GM04503 (cell line): ENCODE data around the gene LAMA2.
"Not testable (repeated sequence)": the region's sequence is repeated elsewhere in the genome, so short reads cannot be mapped to it uniquely, and the experiment has no call there.

Experiments used
- DNase-seq: peaks from one replicate; pipeline ENCODE4 v3.0.0-alpha.2; 2012; ENCODE audit warnings: low read depth

LAMA2 gene

DNA sequence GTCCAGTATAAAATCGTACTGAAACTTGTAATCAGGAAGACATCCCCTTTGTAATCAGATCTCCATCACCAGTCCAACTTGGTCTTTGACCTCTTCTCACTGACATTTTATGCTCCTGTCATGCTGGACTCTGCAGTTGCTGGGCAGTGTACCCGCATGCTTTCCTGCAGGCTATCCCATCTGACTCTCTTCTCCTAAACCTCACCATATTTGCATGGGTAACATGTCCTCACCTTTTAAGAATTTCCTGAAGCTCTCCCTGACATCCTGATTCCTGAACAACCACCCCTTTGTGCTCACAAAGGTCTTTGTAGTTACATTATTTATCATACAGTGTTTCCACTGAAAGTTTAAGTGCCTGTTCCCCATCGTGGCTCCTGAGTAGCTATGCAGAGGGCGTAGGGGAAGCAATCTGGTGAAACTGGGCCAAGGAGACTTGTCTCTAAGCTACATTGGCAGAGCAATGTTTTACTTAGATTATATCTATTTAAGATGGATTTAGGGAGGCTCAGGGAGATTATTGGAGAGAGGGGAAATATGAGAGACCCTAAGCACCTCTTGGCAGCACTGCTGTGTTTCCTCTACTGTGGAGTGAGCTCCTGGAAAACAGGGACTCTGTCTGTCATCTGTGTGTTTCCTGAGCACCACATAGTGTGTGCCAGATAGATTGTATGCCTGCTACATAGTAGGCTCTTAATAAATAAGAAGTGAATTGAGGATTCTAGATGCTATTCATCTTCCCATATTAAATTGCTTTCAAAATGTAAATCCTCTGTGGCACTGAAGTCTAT is 124.0 kb downstream of the LAMA2 start:
- DNase-seq: no peak

GRCh38 chr6:129007701-129008373 is 124.9 kb downstream of the LAMA2 start:
- no peak for DNase-seq

- DNase-seq: no peak
These were observed 125.7 kb downstream of the LAMA2 start for GRCh38 chr6:129008591-129008990.

- DNase-seq: no peak
These were observed 126.9 kb downstream of the LAMA2 start for GRCh38 chr6:129009851-129010250.

DNA sequence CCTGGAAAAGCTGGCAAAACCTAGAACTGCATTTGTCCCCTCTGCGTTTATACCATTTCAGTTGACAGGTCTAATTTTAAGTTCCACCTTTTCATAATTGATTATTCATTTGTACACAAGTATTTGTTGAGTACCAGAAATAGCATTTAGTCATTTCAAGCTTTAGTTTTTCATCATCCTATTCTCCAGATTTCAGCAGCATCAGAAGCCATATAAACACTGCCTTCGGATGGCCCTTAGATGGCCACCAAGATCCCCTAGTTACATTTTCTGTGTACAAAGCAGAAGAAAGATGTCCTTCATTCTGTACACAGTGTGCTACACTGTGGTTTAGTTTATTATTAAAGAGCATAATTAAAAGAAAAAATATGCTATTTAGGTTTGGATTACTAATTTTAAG is 131.4 kb downstream of the LAMA2 start:
- DNase-seq: no peak

DNA sequence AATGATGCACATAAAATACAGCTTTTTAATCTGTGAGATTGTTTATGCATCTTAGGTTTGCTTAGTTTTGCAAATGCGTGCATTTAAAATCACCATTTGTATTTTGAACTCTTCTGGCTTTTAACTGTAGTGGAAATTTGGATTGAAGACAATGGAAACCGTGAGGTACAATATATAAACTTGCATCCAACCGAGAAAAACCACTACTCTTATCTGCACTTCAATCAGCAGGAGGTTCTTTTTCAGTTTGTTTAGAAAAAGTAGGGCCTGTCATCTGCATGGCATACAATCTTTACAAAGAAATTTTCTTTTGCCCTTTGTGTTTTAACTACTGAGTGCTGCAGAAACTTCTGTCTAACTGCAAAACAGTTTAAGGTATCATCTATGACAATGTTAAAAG is 132.8 kb downstream of the LAMA2 start:
- no peak for DNase-seq

- DNase-seq: no peak
These were observed 133.9 kb downstream of the LAMA2 start for GRCh38 chr6:129016844-129017243.

DNA sequence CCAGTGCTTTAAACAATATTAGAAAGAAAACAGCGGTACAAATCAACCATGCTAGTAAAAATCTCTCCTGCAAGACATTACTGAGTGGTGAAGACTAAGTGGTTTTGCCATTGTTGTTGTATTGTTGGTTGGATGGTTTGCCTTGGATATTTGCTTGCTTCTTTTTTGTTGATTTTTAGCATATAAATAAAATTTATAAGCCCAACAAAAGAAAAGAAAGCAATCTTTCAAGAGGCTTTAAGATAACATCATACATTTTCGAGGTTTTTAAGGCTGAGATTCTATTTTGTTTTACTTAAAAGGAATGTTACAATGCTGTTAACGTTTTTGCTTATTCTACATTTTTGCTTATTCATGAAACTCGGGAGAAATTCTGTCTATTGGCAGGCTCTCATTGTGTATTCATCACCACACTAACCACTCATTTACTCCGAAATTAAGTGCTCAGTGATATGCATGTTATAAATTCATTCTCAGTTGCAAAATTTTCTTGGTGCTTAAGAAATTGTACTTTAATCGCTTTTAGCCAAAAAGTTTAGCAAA is 139.1 kb downstream of the LAMA2 start:
- DNase-seq: no peak

DNA sequence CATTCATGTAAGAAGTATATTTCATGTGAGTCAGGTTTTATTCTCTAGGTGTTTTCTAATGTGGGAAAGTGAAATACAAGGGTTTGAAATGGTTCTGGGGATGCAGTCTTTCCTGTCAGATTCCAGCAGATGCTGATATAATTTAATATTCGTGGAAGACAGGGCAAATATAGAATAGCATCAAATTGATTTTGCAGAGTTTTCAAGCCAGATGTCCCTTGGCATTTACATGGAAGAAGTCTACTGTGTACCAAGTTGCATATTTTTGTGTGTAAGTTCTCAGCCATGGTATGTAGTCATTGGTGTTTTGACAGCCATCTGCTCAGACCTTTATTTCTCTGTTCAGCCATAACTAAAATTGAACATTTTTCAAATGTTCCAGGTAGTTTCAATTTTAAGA is 143.7 kb downstream of the LAMA2 start:
- no peak for DNase-seq

GRCh38 chr6:129029778-129030177 is 146.8 kb downstream of the LAMA2 start:
- no peak for DNase-seq

DNA sequence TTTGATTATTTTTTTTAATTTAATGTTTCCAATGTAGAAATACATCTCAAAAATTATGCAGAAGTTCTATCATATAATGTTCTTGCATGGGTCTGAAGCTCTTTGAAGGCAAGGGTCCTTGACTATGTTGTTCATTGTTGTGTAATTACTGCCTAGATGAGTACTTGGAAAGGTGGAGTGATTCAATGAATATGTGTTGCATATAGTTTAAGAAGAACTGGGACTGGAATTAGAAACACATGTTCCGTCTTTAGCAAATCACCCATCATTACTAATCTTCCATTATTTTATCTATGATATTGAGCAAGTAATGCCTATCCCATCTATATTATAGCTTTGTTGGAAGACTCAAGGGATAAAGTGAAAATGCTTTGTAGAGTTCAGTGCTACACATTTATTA is 147.3 kb downstream of the LAMA2 start:
- no peak for DNase-seq

- DNase-seq: peak; percentile 82
These were observed 148.2 kb downstream of the LAMA2 start for GRCh38 chr6:129031051-129031599.

DNA sequence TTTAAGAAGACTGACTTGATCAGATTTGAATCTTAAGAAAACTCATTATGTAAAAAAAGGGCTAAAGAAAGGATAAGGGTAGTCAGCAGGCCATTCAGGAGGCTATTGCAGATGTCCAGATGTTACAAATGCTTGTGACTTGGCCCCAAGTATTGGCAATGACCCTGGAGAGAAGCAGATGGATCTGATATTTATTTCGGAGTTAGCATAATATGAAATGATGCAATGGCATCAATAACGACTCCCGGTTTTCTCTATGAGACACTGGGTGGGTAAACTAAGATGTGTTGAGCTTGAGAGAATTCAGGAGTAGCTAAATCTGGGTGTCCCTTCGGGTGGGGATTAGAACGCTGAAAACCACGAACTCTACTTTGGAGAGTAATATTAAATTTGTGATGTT is 149.7 kb downstream of the LAMA2 start:
- DNase-seq: peak; percentile 26

DNA sequence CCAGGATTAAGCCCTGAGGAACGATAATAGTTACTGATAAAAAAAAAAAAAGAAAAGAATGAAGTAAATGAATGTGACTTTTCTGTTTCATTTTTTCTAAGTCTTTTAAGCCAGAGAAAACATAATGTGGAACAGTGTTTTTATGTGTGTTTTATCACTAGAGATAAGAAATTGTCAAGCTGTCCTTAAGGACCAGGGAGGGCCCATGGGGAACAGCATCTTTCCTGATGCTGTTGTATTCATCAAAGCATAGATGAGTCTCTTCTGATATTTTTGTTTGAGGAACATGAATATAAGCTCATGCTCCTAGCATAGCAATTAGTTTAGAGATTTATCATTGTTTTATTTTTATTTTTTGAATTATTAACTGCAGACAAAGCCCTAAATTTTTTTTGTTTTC is 150.2 kb downstream of the LAMA2 start:
- DNase-seq: no peak

DNA sequence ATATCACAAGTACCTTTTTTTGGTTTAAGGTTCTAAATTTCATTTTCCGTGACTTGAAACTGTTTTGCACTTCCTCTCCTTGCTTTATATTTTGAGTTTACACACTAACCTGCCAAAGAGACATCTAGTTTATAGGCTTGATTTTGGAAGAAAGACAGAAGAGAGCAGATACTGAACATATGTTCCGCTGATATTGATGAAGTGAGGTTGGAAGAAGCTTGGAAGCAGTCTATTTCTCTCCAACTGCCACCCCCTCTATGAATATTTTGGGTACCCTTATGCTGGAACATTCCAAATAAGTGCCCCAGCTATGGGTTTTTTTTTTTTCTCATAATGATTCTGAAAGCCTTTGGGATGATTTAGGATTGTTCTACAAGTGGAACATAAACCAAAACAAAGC is 150.6 kb downstream of the LAMA2 start:
- DNase-seq: no peak

DNA sequence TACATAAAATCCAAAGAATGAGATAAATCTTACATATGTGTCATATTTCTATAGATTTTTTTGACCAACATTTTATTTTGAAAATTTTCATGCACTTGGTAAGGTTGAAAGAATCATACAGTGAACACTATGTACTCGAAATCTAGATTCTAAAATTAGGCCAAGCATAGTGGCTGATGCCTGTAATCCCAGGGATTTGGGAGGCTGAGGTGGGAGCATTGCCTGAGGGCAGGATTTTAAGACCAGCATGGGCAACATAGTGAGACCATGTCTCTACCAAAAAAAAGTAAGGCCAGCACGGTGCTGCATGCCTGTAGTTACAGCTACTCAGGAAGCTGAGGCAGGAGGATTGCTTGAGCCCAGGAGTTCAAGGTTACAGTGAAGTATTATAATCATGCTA is 158.6 kb downstream of the LAMA2 start:
- no peak for DNase-seq

GRCh38 chr6:129046526-129046925 is 163.6 kb downstream of the LAMA2 start:
- no peak for DNase-seq

DNA sequence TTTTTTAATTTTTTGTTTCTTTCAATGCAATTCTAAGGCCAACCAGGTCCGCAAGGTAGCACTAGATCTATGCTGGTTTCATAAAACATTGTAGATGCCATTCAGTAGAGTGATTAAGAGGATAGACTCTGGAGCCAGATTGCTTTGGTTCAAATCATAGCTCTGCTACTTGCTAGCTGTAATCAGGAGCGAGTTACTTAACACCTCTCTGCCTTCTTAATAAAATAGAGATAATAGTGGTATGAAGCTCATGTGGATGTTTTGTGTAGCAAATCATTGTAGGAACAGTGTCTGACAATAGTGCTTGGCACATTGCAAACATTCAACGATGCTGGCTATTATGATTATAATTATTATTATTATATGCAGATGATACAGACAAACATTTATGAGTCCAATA is 164.9 kb downstream of the LAMA2 start:
- no peak for DNase-seq

GRCh38 chr6:129050086-129050485 is 167.1 kb downstream of the LAMA2 start:
- DNase-seq: no peak

DNA sequence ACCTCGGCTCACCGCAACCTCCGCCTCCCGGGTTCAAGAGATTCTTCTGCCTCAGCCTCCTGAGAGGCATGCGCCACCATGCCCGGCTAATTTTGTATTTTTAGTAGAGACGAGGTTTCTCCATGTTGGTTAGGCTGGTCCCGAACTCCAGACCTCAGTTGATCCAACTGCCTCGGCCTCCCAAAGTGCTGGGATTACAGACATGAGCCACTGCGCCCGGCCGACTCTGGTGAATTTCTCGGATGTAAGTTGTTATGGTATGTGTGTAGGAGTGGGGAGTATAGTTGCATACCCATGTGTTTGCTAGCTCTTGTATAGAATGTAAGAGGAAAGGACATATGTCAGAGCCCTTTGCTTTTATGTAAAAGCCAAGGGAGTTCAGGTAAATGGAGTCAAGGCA is 170.2 kb downstream of the LAMA2 start:
- DNase-seq: not testable (repeated sequence)

DNA sequence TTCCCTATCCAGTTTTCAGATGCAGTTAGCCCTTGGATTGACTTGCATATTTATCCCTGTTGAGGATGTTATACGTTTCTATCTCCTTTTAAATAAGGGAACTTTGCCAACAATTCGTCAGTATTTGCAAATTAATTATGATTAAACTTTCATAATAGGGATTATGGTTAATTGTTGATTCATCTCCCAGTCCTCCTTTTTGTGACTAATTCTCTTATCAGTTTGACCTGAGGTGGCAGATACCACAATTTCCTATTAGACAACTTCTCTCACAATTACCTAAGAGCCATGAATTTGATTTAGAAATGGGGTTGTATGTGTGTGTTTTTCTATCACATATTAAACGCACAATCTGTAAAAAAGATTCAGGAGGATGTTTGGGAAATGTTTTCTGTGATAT is 172.9 kb downstream of the LAMA2 start:
- DNase-seq: no peak

- no peak for DNase-seq
These were observed 176.7 kb downstream of the LAMA2 start for GRCh38 chr6:129059650-129060049.

DNA sequence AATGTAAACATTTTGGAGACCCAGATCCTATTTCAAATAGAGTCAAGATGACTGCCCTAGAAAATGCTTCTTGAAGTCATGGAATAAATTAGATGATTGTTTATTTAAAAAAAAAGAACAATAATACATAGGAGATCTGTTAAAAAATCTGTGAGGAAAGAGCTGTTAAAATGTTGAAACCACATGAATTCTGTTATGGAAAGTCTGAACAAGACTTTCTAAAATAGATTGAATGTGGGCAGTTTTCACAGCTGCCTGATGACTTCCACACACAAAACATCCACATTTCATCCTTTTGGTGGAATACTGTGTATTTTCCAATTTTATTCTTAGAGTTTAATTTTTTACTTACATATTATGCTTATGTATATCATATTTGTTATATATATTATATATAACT is 186.1 kb downstream of the LAMA2 start:
- DNase-seq: no peak
